ENCODE data around the gene GAS2L1. TPM values are rescaled to one million over a fixed set of nuclear protein-coding genes. Genes with fewer than 3 reads are reported as not detected.

Gene GAS2L1
- polyA plus RNA-seq, 3 donors = 14.9 to 20.0 (median 15.7) TPM

DNA sequence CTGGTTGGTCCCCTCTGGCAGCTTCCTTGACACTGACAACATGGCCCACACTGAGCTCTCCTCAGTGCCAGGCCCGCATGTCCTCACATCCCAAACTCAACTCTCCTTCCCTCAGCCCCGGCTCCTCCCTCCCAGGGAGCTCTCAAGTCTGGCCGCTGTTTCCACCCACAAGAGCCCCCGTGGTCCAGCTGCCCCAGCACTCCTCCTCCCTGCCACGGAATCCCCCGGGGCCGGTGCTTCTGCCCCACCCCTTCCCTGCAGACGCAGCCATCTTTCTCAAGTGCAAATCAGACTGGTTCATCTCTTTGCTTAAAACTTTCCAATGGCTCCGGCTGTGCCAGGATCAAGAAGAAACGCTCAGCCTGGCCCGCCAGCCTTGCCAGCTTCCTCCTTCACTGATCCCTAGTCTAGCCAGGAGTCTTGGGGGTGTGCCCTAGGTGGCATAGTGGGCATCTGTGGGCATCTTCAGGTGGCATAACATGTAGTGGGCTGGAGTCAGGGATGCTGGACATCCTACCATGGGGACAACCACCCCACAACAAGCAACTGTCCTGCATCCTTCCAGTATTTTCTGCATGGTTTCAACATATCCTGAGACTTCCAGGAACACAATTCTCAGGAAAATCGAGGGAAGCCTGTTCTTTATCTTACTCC, 31.3 kb downstream of the GAS2L1 start:
- H3K9ac ChIP-seq (ENCODE audit: insufficient read depth, low read length, poor library complexity, severe bottlenecking) = no peak overlapping the region
- no peak for DNase-seq
- intact Hi-C loops (cut with micrococcal nuclease) = no loop called here
- Mint-ChIP-seq H3K27me3 (ENCODE audit: low read depth in 3 of 3) (peaks cover 0 to 1% (median 0%) of the 10 kb centered on the region in 3 donors), H3K27ac (peak overlapping the region in 4 of 7 donors; percentile 9 to 37 (median 24)), H3K4me1 (no peaks in the 10 kb centered on the region), H3K9me3 (no peaks in the 10 kb centered on the region), H3K4me3 (no peak overlapping the region), H3K36me3 (peaks cover 87 to 97% of the 10 kb centered on the region in 2 donors)
- no peaks in the 10 kb centered on the region for H3K9me3 ChIP-seq (replicated peaks in 1 of 2; ENCODE audit: control insufficient read depth in 1 of 2, insufficient read depth in 1 of 2, low read length in 2 of 2)
- H3K4me3 ChIP-seq (replicated peaks in 1 of 3; ENCODE audit: low read depth in 2 of 3, low read length in 3 of 3) = no peak overlapping the region
- no peak overlapping the region for H2AFZ ChIP-seq (ENCODE audit: insufficient read depth, low read depth, low read length, poor library complexity, severe bottlenecking)
- H3K36me3 ChIP-seq (replicated peaks in 1 of 2; ENCODE audit: control insufficient read depth in 1 of 2, insufficient read depth in 2 of 2, low read length in 2 of 2) = peaks cover 98 to 100% of the 10 kb centered on the region in 2 donors
- H3K27me3 ChIP-seq (ENCODE audit: control insufficient read depth in 2 of 2, insufficient read depth in 2 of 2, low read length in 2 of 2) = no peaks in the 10 kb centered on the region
- no peak overlapping the region for H3K4me2 ChIP-seq (replicated peaks; ENCODE audit: extremely low read depth, low read length, poor library complexity, severe bottlenecking)
- H4K20me1 ChIP-seq (ENCODE audit: insufficient read depth, low read length) = peaks cover 47% of the 10 kb centered on the region
- TF ChIP-seq CTCF (IDR thresholded peaks at IDR 0.05) = no peak
- WGBS (ENCODE audit: insufficient coverage) = 95% methylated on average over 10 of the region's 12 CpGs
- no peaks in the 10 kb centered on the region for H3K4me1 ChIP-seq (ENCODE audit: control insufficient read depth in 1 of 2, insufficient read depth in 2 of 2, low read length in 2 of 2)
- no peaks in the 10 kb centered on the region for H3K79me2 ChIP-seq (ENCODE audit: insufficient read depth, low read length)
- peak overlapping the region in 1 of 2 donors; percentile 41 for H3K27ac ChIP-seq (ENCODE audit: low read depth in 1 of 2, low read length in 2 of 2)

- Histone ChIP-seq H3K4me3 (replicated peaks in 1 of 3; ENCODE audit: low read depth in 2 of 3, low read length in 3 of 3) (no peak overlapping the region), H3K4me2 (replicated peaks; ENCODE audit: extremely low read depth, low read length, poor library complexity, severe bottlenecking) (no peak overlapping the region), H3K4me1 (ENCODE audit: control insufficient read depth in 1 of 2, insufficient read depth in 2 of 2, low read length in 2 of 2) (no peaks in the 10 kb centered on the region), H3K9ac (ENCODE audit: insufficient read depth, low read length, poor library complexity, severe bottlenecking) (no peak overlapping the region), H3K36me3 (replicated peaks in 1 of 2; ENCODE audit: control insufficient read depth in 1 of 2, insufficient read depth in 2 of 2, low read length in 2 of 2) (peaks cover 98 to 100% of the 10 kb centered on the region in 2 donors), H4K20me1 (ENCODE audit: insufficient read depth, low read length) (peaks cover 48% of the 10 kb centered on the region), H2AFZ (ENCODE audit: insufficient read depth, low read depth, low read length, poor library complexity, severe bottlenecking) (no peak overlapping the region), H3K27ac (ENCODE audit: low read depth in 1 of 2, low read length in 2 of 2) (no peak overlapping the region), H3K79me2 (ENCODE audit: insufficient read depth, low read length) (no peaks in the 10 kb centered on the region), H3K9me3 (replicated peaks in 1 of 2; ENCODE audit: control insufficient read depth in 1 of 2, insufficient read depth in 1 of 2, low read length in 2 of 2) (no peaks in the 10 kb centered on the region), H3K27me3 (ENCODE audit: control insufficient read depth in 2 of 2, insufficient read depth in 2 of 2, low read length in 2 of 2) (no peaks in the 10 kb centered on the region)
- WGBS (ENCODE audit: insufficient coverage) = 94% methylated on average over 3 of the region's 6 CpGs
- Mint-ChIP-seq H3K9me3 (no peaks in the 10 kb centered on the region), H3K27me3 (ENCODE audit: low read depth in 3 of 3) (peaks cover 0 to 3% (median 0%) of the 10 kb centered on the region in 3 donors), H3K27ac (peak overlapping the region in 3 of 7 donors; percentile 7 to 42 (median 21)), H3K4me3 (no peak overlapping the region), H3K4me1 (no peaks in the 10 kb centered on the region), H3K36me3 (peaks cover 90 to 100% of the 10 kb centered on the region in 2 donors)
- intact Hi-C loops (cut with micrococcal nuclease) = no loop called here
- DNase-seq = no peak
- no peak for TF ChIP-seq CTCF (IDR thresholded peaks at IDR 0.05)
These were observed 31.9 kb downstream of the GAS2L1 start for GRCh38 chr22:29338398-29338797.

Data from CD14-positive monocyte (primary cell).